Ovary (tissue), 3 donors: Measurements from ENCODE around the gene OR10D3.

Experiments
- CTCF ChIP-seq, 3 donors: fragments of 450-650 bp in 2 of 3; fragments of 200-600 bp in 1 of 3; IDR thresholded peaks; one replicate each; pipeline versions ENCODE4 v1.5.1 to v1.8.0; 2016 to 2022; ENCODE audit warnings: antibody characterized with exemption in 3 of 3, mild to moderate bottlenecking in 1 of 3
- POLR2A ChIP-seq: fragments of 450-650 bp; IDR thresholded peaks from one replicate; pipeline ENCODE4 v1.6.1; 2017; ENCODE audit warnings: antibody characterized with exemption, mild to moderate bottlenecking, moderate library complexity
- donor health status: DM: no; HTN: no; CAD: no.

GRCh38 chr11:124225471-124225870 is 42.3 kb downstream of the OR10D3 start:
- TF ChIP-seq POLR2A: no peak
- TF ChIP-seq CTCF (IDR thresholded peaks at IDR 0.05): no peak
